ENCODE data around the gene CAMKMT.

DNA sequence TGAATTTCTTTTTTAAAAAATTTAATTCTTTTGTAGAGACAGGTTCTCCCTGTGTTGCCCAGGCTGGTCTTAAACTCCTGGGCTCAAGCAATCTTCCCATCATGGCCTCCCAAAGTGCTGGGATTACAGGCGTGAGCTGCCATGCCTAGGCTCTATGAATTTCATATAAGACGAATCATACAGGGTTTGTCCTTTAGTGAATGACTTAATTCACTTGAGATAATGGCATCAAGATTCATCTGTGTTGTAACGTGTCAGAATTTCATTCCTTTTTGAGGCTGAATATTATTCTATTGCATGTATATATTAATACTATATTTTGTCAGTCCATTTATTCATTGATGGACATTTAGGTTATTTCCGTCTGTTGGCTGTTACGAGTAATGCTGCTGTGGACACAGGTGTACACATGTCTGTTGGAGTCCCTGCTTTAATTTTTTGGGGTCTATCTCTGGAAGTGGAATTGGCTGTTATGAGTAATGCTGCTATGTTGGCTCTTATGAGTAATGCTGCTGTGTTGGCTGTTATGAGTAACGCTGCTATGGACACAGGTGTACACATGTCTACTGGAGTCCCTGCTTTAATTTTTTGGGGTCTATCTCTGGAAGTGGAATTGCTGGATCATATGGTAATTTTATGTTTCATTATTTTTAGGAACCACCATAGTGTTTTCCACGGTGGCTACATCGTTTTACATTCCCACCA lies 210.6 kb downstream of the CAMKMT start:
- TF ChIP-seq, protein P1, sequence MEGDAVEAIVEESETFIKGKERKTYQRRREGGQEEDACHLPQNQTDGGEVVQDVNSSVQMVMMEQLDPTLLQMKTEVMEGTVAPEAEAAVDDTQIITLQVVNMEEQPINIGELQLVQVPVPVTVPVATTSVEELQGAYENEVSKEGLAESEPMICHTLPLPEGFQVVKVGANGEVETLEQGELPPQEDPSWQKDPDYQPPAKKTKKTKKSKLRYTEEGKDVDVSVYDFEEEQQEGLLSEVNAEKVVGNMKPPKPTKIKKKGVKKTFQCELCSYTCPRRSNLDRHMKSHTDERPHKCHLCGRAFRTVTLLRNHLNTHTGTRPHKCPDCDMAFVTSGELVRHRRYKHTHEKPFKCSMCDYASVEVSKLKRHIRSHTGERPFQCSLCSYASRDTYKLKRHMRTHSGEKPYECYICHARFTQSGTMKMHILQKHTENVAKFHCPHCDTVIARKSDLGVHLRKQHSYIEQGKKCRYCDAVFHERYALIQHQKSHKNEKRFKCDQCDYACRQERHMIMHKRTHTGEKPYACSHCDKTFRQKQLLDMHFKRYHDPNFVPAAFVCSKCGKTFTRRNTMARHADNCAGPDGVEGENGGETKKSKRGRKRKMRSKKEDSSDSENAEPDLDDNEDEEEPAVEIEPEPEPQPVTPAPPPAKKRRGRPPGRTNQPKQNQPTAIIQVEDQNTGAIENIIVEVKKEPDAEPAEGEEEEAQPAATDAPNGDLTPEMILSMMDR (IDR thresholded peaks at IDR 0.05): no peak
- no peak for TF ChIP-seq POLR2A (IDR thresholded peaks at IDR 0.05)
